Breast epithelium (tissue), 4 donors: ENCODE results near the gene ARHGAP15. TPM values are rescaled to one million over a fixed set of nuclear protein-coding genes. Genes with fewer than 3 reads are reported as not detected.

Experiments
- DNase-seq, 2 donors: peaks; one replicate each; pipeline ENCODE4 v3.0.0-alpha.2; 2019; ENCODE audit warnings: low spot score in 2 of 2
- H3K27ac ChIP-seq, 2 donors: fragments of 200-600 bp; sonication (generic) in 1 of 2; one replicate each; pipeline ENCODE4 v1.5.1; 2016 to 2019; ENCODE audit warnings: mild to moderate bottlenecking in 1 of 2
- H3K27me3 ChIP-seq, 2 donors: fragments of 200-600 bp; sonication (generic) in 1 of 2; one replicate each; pipeline versions ENCODE4 v1.5.1 to v1.6.0; 2017 to 2019; ENCODE audit warnings: control low read depth in 1 of 2, mild to moderate bottlenecking in 1 of 2
- H3K36me3 ChIP-seq: fragments of 200-600 bp; one replicate; pipeline ENCODE4 v1.5.1; 2019
- H3K4me1 ChIP-seq, 2 donors: fragments of 200-600 bp; sonication (generic); one replicate each; pipeline ENCODE4 v1.5.1; 2016 to 2019; ENCODE audit warnings: control low read depth in 1 of 2
- H3K4me3 ChIP-seq, 3 donors: fragments of 200-600 bp; sonication (generic); 1 replicate in 2 of 3; 2 replicates in 1 of 3; pipeline ENCODE4 v1.5.1; 2016 to 2019; ENCODE audit warnings: mild to moderate bottlenecking in 3 of 3, moderate library complexity in 2 of 3
- H3K9me3 ChIP-seq, 2 donors: fragments of 200-600 bp; sonication (generic) in 1 of 2; one replicate each; pipeline ENCODE4 v1.5.1; 2016 to 2019; ENCODE audit warnings: control low read depth in 1 of 2
- POLR2A ChIP-seq: fragments of 450-650 bp; IDR thresholded peaks from one replicate; pipeline ENCODE4 v1.6.1; 2016; ENCODE audit warnings: antibody characterized with exemption, mild to moderate bottlenecking, moderate library complexity
- POLR2AphosphoS5 ChIP-seq, 3 donors: sonication (generic); formaldehyde crosslinking; IDR thresholded peaks; one replicate each; pipeline ENCODE4 v1.6.1; 2017; ENCODE audit warnings: antibody characterized with exemption in 3 of 3
- intact Hi-C: fragments of 100-400 bp; cut with DNase I; formaldehyde crosslinking; loops from one replicate; pipeline ENCODE4 v1.15.1; 2023; ENCODE audit warnings: low total_unique reads
- total RNA-seq, 3 donors: library from RNA; depleted of rRNA; stranded (reverse); fragments of >200 nt; gene quantifications; one replicate each; pipeline ENCODE4 v1.1.0, GENCODE V29; 2016
- TF ChIP-seq, protein P1 (sequence below), 3 donors: fragments of 450-650 bp; IDR thresholded peaks; one replicate each; pipeline ENCODE4 v1.5.1; 2016 to 2017; ENCODE audit warnings: antibody characterized with exemption in 3 of 3, mild to moderate bottlenecking in 3 of 3, moderate library complexity in 3 of 3

The ARHGAP15 gene
- total RNA-seq, 3 donors from 2014 or later = 8.9 to 13.4 (median 10.7) TPM

DNA sequence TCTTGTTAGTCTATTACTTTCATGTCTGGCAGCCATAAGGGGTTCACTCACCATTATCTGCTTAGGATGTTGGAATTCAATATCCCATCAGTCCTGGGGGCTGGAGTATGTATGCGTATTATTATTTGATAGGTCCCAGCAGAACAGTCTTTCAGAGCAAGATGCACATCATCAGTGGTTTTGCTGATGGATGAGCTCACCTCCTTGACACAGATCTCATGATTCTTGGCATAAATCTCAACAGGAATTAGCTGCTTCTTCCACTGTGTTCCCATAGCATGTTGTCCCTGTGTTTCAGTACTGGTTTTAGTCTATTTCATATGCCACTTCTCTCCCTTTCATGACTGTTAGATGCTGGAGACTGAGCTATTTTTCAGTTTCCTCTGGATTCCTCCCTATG lies 442.5 kb downstream of the ARHGAP15 start:
- Histone ChIP-seq H3K27ac (no peak overlapping the region), H3K4me1 (no peaks in the 10 kb centered on the region), H3K9me3 (no peaks in the 10 kb centered on the region), H3K27me3 (no peaks in the 10 kb centered on the region), H3K4me3 (no peak overlapping the region), H3K36me3 (no peaks in the 10 kb centered on the region)
- TF ChIP-seq POLR2A (no peak), POLR2AphosphoS5 (IDR thresholded peaks at IDR 0.05) (no peak)
- TF ChIP-seq, protein P1, sequence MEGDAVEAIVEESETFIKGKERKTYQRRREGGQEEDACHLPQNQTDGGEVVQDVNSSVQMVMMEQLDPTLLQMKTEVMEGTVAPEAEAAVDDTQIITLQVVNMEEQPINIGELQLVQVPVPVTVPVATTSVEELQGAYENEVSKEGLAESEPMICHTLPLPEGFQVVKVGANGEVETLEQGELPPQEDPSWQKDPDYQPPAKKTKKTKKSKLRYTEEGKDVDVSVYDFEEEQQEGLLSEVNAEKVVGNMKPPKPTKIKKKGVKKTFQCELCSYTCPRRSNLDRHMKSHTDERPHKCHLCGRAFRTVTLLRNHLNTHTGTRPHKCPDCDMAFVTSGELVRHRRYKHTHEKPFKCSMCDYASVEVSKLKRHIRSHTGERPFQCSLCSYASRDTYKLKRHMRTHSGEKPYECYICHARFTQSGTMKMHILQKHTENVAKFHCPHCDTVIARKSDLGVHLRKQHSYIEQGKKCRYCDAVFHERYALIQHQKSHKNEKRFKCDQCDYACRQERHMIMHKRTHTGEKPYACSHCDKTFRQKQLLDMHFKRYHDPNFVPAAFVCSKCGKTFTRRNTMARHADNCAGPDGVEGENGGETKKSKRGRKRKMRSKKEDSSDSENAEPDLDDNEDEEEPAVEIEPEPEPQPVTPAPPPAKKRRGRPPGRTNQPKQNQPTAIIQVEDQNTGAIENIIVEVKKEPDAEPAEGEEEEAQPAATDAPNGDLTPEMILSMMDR (IDR thresholded peaks at IDR 0.05) = no peak
- intact Hi-C loops = no loop called here
- no peak for DNase-seq

GRCh38 chr2:143572421-143572820 lies 443.2 kb downstream of the ARHGAP15 start:
- no peak for TF ChIP-seq POLR2AphosphoS5 (IDR thresholded peaks at IDR 0.05)

GRCh38 chr2:143574069-143574468 lies 444.9 kb downstream of the ARHGAP15 start:
- H3K4me1 ChIP-seq = no peaks in the 10 kb centered on the region
- no peaks in the 10 kb centered on the region for H3K9me3 ChIP-seq
- intact Hi-C loops = no loop called here
- no peaks in the 10 kb centered on the region for H3K27me3 ChIP-seq
- no peak overlapping the region for H3K27ac ChIP-seq
- TF ChIP-seq, protein P1 (IDR thresholded peaks at IDR 0.05) = no peak
- no peak for TF ChIP-seq POLR2AphosphoS5 (IDR thresholded peaks at IDR 0.05)
- no peak for TF ChIP-seq POLR2A
- no peak overlapping the region for H3K4me3 ChIP-seq
- DNase-seq = no peak
- H3K36me3 ChIP-seq = no peaks in the 10 kb centered on the region

More at GRCh38 chr2:143572421-143572820, 443.2 kb downstream of the ARHGAP15 start:
- Histone ChIP-seq H3K4me3 (no peak overlapping the region), H3K4me1 (no peaks in the 10 kb centered on the region), H3K27me3 (no peaks in the 10 kb centered on the region), H3K36me3 (no peaks in the 10 kb centered on the region), H3K27ac (no peak overlapping the region), H3K9me3 (no peaks in the 10 kb centered on the region)
- DNase-seq = no peak
- intact Hi-C loops = no loop called here

DNA sequence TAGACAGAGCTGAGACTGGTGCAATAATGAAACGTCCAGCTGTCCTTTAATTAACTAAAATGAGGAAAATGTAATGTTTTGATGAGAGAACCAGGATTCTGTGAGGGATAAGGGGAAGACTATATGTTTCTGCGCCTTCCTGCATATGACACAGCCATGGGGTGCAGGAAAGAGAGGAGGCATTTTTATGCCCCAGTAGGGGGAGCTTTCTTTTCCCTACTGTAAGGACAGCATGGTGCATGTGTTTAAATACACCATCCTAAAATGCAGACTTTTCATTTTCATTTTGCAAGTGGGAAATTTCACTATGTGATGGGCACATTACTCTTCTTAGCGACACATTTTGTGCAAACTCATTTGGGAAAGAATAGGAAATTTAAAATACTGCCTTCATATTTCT lies 446.1 kb downstream of the ARHGAP15 start:
- intact Hi-C loops = no loop called here
- no peaks in the 10 kb centered on the region for H3K4me1 ChIP-seq
- H3K27me3 ChIP-seq = no peaks in the 10 kb centered on the region
- H3K9me3 ChIP-seq = no peaks in the 10 kb centered on the region
- DNase-seq = no peak
- no peak overlapping the region for H3K4me3 ChIP-seq
- no peak overlapping the region for H3K27ac ChIP-seq
- TF ChIP-seq POLR2A = no peak
- TF ChIP-seq, protein P1 (IDR thresholded peaks at IDR 0.05) = no peak
- H3K36me3 ChIP-seq = no peaks in the 10 kb centered on the region

DNA sequence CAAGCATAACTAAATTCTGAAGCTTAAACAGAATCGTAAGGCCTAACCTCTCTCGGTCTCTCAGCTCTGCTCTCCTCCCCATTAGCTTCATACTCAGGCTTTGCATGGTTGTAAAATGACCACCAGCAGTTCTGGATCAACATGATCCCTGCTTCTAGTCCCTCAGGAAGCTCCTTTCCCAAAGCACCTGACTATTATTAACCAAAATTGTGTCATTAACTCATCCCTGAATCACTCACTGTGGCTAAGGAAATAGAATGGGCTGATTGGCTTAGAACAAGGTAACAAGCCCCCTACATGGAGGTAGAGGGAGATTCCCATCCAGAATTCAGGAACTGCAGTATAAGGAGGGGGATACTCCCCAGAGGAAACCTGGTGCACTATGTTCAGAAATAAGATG lies 448.3 kb downstream of the ARHGAP15 start:
- no peak overlapping the region for H3K27ac ChIP-seq
- no peaks in the 10 kb centered on the region for H3K9me3 ChIP-seq
- H3K4me3 ChIP-seq = no peak overlapping the region
- H3K36me3 ChIP-seq = no peaks in the 10 kb centered on the region
- no peaks in the 10 kb centered on the region for H3K4me1 ChIP-seq
- TF ChIP-seq POLR2A (no peak), POLR2AphosphoS5 (IDR thresholded peaks at IDR 0.05) (no peak)
- TF ChIP-seq, protein P1 (IDR thresholded peaks at IDR 0.05) = no peak
- intact Hi-C loops = no loop called here
- DNase-seq = no peak
- no peaks in the 10 kb centered on the region for H3K27me3 ChIP-seq

- Histone ChIP-seq H3K27ac (no peak overlapping the region), H3K36me3 (no peaks in the 10 kb centered on the region), H3K4me1 (no peaks in the 10 kb centered on the region), H3K27me3 (no peaks in the 10 kb centered on the region), H3K4me3 (no peak overlapping the region), H3K9me3 (no peaks in the 10 kb centered on the region)
- no peak for TF ChIP-seq POLR2A
- TF ChIP-seq, protein P1 (IDR thresholded peaks at IDR 0.05) = no peak
- TF ChIP-seq POLR2AphosphoS5 (IDR thresholded peaks at IDR 0.05) = no peak
- DNase-seq = no peak
- intact Hi-C loops = no loop called here
These were observed 450.2 kb downstream of the ARHGAP15 start for GRCh38 chr2:143579456-143579855.
